GM21737 (cell line): Measurements from ENCODE around the gene EFCAB6.

Experiments
- ATAC-seq: cut with Tn5 transposase; IDR thresholded peaks from one replicate; pipeline ENCODE4 v1.9.1; 2021; ENCODE audit warnings: mild to moderate bottlenecking, moderate library complexity; ENCODE audit not compliant: unreplicated experiment

The EFCAB6 gene

DNA sequence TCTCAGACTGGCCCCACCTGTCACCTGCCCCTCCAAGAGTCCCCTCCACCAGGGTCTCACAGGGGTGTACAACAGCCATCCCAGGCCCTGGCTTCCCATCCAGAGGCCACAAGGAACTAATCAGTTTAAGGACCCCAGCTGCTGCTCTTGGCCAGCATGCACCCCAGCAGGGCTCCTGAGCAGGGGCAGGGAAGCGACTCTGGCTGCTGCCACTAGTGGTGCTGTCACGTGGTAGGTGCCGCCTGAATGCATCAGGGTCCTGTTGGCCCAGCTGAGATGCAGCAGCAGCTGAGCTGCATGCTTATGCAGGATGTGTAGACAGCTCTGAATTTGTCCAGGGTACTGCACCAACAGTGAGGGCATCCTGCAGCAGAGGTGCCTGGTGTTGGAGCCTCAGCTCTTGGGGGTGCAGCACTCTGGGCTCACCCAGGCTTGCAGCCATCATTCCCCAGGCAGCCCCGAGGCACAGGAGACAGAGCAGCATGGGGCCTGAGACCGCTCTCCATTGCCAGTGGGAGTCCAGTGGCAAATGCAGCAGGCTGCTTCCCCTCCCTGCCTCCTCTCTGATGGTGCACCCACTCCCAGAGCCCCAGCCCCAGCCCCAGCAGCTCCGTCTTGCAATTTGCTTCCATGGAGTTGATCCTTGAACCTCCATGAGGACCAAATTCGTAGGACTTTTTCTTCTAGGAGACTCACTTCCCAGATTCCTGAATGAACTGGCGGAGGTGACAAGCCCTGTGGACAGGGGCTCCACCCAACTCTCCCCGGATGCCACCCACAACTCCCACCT lies 301.6 kb downstream of the EFCAB6 start:
- ATAC-seq: no peak

DNA sequence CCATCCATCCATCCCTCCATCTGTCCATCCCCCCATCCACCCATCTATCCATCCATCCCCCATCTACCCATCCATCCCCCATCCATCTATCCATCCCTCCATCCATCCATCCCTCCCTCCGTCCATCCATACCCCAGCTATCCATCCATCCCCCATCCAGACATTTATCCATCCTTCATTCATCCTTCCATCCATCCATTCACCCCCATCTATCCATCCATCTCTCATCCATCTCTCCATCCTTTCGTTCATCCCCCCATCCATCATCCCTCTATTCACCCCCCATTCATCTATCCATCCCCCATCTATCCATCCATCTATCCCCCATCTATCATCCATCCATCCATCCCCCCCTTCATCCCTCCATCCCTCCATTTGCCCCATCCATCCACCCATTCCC lies 302.8 kb downstream of the EFCAB6 start:
- ATAC-seq: no peak

DNA sequence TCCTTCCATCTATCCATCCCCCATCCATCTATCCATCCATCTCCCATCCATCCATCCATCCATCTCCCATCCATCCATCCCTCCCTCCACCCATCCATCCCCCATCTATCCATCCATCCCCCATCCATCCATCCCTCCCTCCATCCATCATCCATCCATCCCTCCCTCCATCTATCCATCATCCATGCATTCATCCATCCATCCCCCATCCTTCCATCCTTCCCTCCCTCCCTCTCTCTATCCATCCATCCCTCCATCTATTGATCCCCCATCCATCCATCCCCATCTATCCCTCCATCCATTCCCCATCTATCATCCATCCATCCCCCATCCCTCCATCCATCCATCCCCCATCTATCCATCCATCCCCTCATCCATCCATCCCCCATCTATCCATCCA lies 303.6 kb downstream of the EFCAB6 start:
- no peak for ATAC-seq

DNA sequence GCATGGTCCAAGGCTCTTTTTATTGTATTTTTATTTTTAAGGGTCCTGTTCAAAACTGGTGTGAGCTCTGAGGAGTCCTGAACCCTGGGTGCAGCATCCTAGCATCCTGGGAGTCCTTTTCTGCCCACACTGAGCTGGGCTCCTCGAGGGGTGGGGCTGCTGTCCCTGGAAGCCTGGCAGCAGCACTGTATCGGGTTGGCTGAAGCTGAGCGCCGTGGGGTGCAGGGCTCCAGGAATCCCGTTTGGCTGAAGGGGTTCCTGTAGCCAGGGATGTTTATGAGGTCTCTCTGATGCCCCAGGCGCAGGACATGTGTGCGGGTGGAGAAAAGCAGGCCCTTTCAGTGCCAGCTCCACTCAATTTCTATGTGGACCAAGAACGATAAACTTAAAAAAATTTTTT lies 304.9 kb downstream of the EFCAB6 start:
- ATAC-seq: no peak

DNA sequence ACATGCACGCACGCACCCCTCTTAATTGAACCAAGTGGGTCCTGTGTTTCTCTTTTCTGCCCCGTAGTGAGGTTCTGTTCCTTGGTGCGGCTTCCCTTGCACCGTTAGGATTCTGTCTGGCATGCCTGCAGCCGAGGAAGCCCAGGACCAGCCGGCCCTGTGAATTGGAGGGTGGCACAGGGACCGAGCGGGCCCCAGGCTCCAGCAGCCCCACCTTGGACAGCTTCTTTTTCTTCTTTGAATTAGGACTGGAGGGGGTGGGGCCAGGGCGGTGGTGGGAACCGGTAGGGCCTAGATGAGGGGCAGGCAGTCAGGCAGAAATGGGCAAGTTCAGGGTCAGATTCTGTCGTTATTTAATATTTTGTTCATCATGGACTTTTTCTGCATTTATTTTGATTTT lies 305.6 kb downstream of the EFCAB6 start:
- no peak for ATAC-seq

DNA sequence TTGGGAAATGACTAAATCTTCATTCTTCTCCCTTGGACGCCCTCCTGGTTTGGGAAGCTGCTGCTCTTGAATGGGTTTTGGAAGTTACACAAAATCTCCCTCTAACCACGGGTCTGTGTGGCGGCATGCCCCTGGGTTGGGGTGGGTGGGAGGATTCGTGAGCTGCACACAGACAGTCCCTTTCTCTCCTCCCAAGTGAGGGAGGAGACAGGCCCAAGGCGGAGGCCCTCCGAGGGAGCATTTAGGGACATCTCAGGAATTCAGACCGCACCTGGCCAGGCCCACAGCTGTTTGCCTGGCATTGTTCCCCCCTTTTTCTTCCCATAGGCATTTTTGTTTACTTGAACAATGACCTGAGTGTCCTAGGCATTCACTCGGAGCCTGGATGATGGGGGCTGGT lies 306.2 kb downstream of the EFCAB6 start:
- ATAC-seq: no peak

DNA sequence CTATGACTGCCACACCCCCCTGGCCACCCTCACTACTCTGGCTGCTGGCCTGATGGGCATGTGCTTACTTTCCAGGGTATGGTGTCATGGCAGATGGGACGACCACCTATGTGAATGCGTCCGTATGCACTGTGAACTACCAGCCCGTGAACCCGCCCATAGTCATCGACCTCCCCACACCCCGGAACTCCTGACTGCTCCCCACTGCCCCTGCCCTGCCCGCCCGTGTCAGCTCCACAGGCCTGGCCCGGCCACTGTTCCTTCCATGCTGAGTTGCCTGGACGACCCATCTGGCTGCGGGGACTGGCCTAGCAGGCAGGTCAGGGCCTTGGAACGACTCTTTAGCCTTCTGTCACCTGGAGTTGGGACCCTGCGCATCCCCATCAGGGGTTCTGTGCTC lies 306.7 kb downstream of the EFCAB6 start:
- ATAC-seq: no peak

DNA sequence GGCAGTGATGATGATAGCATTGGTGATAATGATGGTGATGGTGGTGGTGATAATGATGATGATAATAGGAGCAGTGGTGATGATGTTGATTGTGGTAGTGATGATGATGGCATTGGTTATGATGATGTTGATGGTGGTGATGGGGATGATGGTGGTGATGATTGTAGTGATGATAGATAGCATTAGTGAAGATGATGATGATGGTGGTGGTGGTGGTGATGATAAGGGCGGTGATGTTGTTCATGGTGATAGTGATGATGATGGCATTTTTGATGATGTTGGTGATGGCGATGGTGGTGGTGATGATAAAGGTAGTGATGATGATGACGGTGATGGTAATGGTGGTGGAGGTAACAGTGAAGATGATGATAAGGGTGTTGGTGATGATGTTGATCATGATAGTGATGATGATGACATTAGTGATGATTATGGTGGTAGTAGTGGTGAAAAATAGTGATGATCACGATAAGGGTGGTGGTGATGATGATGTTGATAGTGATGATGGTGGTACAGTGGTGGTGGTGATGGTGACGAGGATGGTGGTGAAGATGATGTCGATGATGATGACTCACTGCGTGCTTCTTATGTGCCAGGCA lies 307.3 kb downstream of the EFCAB6 start:
- ATAC-seq: no peak

DNA sequence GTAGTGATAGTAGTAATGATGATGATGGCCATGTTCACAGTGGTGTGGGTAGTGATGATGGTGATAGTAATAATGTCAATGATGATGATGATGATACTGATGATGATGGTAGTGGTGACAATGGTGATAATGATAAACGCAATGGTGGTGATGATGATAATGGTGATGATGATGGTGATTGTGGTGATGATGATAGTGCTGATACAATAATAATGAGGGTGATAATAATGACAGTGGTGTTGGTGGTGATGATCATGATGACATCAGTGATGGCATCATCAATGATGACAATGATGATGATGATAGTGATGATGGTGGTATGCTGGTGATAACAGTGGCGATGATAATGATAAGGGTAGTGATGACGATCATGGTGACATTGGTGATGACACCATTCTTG lies 308.0 kb downstream of the EFCAB6 start:
- no peak for ATAC-seq

DNA sequence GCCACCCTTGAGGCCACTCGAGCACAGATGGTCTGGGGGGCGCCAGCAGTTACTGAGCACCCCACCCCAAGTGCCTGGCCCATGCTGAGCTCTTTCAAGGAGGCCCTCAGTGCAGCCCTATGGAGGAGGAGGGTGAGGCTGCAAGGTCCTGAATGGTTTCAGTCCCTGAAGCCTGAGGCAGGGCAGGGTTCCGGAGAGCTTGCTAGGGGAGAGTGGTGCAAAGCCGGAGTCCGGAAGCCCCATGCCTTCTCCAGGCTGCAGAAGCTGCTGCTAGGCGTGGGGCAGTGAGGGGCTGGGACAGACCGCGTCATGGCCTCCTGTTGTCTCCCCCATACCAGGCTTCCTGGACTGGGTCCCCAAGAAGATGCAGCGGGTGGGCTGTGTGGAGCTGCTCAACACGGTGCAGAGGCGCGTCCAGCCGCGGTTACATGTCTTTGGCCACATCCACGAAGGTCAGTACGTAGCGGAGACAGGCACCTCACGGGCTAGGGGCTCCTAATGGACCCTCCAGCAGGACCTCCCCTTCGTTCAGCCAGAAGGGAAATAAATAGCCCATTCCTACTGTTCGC lies 309.7 kb downstream of the EFCAB6 start:
- no peak for ATAC-seq

DNA sequence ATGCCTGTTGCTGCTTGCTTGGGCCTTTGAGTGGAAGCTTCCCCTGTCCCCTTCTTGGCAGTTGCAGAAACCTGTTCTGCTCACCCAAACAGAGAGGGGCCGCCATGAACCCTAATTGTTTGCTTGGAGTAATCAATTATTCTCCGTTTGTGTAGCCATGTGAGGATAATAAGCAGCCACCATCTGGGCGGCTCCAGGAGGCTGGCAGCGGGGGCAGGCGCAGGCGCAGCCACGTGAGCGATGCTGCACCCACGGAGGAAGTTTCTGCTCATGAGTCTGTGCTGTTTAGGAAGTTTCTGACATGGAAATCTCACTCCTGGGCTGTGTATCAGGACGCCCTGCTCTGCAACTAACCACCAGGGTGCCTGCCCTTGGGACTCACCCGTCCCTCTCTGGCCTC lies 310.2 kb downstream of the EFCAB6 start:
- ATAC-seq: no peak

DNA sequence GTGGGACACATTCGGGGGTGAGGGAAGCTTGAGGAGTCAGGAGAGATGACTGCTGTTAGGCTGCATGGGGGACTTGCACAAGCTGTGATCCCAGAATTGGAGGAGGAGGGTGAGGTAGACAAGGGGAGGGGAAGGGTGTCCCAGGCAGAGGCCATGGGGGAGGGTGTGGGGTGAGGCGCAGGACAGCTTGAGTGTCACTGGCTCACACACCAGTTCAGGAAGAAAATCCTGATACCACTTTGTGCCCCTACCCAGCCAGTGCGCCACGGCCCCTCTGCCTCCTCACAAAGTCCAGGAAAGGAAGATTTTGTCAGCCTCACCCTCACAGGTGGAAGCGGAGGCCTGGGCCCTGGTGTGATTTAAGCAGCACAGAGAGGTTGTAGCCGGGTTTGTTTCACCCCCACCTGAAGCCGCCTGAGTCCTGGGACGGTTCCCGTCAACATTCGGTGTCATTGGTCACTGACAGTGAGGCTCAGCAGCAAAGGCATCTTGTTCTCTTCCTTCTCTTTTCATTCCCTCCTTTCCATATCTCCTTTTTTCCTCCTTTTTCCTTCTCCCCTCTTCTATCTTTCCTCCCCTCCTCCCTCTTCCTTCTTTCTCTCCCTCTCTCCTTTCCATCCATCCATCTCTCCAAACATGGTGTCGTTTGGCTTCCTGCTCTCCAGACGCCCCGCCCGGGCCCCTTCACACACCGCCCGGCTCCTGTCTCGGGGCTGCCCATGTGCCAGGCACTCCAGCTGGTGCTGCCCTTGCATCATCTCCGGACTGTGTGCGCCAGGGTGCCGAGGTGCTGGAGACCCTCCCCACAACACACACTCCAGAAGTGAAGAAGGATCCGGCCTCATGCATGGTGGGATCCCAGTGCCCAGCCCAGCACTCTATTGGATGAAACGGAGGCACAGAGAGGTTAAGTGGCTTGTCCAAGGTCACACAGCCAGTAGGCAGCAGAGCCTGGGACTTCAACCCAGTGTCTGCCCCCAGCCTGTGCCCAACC lies 311.0 kb downstream of the EFCAB6 start:
- ATAC-seq: no peak

DNA sequence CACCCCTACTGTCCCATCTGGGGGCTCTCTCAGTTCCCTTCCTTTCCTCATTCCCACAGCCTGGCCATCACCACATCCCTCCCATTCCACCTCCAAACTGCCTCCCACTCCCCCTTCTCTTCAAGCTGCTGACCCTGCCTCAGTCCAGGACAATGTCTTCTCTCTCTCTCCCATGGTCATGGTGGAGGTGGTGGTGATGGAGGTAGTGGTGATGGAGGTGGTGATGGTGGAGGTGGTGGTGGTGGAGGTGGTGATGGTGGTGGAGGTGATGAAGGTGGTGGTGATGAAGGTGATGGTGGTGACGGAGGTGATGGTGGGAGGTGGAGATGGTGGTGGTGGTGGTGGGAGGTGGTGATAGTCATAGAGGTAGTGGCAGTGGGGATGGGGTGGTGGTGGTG lies 313.2 kb downstream of the EFCAB6 start:
- no peak for ATAC-seq

DNA sequence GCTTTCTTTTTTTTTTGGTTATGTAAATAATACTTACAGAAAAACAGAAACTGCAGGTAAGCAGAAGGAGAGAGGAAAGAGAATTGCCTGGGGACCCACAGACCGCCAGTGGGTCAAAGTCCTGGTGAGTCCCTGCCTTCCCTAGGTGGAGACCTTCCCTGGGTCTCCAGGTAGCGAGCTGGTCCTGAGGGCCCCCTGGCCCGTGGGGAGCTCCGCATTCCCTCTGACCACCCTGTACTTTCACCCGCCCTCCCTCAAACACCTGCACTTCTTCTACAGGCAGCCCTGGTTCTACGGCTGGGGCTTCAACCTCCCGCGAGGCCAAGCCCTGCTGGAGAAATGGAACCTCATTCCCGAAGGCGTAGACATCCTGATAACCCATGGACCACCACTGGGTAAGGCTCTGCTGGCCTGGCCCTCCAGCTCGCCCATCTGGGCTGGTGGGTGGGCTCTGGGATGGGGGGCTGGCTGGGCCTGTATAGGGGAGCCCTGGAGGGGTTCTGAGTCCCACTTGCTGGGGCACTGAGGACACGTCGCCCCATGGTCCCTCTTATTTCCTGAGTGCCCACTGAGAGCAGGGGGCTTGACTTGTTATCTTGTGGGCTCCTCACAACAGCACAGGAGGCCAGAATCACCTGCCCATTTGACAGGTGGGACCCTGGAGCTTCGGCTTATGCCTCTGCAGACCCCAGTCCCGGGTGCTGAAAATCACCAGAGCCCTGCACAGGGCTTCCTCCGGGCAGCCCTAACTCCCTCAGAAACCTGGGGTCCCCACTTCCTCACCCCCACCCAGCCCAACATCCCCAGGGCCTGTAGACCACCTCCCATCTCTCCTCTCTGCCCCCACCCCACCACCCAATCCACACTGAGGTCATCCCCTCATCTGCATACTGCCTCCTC lies 313.9 kb downstream of the EFCAB6 start:
- ATAC-seq: no peak

DNA sequence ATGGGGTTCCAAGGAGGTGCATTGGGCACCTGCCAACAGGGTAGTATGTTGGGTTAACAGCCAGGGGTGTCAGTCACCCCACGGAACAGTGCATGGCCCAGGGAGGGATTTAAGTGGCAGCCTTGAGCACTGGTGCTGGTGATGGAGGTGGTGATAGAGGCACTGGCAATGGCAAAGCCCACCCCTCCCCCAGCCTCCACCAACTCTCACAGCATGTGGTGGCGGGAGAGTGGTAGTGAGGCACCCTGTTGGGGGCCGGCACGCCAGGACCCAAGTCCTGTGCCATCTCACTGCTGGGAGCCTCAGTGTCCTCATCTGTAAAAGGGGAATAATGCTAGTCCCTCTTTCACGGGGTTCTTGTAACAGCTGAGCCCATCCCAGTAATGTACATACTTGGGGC lies 318.8 kb downstream of the EFCAB6 start:
- no peak for ATAC-seq

DNA sequence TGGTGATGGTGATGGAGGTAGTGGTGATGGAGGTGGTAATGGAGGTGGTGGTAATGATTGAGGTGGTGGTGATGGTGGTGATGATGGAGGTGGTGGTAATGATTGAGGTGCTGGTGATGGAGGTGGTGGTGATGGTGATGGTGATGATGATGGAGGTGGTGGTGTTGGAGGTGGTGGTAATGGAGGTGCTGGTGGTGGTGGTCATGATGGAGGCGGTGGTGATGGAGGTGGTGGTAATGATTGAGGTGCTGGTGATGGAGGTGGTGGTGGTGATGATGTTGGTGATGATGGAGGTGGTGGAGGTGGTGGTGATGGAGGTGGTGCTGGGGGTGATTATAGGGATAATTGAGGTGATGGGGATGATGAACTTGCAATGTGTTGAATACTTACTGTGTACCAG lies 320.4 kb downstream of the EFCAB6 start:
- no peak for ATAC-seq

DNA sequence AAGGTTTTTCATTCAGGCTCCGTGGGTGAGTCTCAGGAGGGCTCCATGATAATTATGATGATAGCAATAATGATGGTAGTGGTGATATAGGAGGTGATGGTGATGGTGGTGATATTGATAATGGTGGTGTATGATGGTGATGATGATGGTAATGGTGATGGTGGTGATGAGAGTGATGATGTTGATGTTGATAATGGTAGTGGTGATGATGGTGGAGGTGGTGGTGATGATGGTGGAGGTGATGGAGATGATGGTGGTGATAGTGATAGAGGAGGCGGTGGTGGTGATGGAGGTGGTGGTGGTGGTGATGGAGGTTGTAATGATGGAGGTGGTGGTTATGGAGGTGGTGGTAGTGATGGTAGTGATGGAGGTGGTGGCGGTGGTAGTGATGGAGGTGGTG lies 320.9 kb downstream of the EFCAB6 start:
- ATAC-seq: no peak

DNA sequence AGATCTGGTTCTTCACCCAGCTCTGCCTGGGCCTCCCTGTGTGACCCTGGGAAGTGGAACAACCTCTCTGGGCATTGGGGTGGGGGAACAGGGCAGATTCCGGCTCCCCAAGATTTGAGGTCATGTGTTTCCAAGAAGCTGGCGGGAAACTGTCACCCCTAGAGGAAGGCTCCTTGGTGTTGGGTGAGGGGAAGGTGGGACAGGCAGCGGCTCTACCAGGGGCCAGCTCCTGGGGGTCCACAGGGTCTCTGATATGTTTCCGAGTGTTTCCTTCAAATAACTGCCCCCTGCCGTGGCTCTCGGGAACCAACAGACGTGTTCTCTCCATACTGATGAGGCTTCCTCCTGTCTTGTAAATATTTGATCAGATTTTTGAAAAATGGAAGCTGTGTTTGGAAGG lies 321.8 kb downstream of the EFCAB6 start:
- no peak for ATAC-seq

DNA sequence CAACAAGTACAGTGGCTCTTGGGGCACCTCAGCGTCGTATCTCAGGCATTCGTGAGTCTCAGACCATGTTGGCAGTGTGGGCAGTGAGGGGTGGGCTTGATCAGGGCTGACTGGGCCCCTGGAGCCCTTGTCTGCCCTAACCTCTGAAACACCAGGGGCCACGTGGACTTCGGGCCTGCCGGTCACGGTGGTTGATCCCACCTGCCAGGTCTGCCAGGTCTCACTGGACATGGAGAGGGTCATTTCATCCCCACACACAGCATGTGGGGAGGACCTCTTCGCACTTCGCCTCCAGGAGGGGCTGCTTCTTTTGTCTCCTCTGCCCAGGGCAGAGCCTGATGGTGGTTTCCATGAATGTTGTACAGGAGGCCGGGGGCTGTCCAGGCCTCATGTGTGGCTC lies 323.2 kb downstream of the EFCAB6 start:
- ATAC-seq: no peak
